NCI-H345 treated with DMSO at 0.1 percent for 48 hours (cell line): ENCODE measurements around the gene DTWD1.
"Not testable (repeated sequence)": the region's sequence is repeated elsewhere in the genome, so short reads cannot be mapped to it uniquely, and the experiment has no call there.

Source experiments
- DNase-seq: peaks from one replicate; lab custom pipeline; 2025; ENCODE audit not compliant: unreplicated experiment; lab: John Stamatoyannopoulos, UW

DTWD1 gene

DNA sequence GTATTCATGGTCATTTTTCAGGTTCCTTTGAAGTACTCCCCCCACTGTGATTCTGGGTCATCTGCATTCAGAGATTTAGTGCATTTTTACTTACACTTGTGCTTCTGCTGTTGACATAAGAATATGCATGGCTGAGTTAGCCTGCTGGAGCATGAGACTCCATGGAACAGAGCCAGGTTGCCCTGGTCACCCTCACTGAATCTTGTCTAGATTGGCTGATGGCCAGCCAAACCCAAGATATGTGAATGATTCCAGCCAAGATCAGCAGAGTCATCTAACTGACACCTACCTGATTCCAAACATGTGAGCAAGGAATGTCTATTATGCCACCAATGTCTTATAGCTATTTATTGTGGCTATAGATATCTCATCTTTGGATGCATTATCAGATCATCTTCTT, 25.1 kb downstream of the DTWD1 start:
- peak; percentile 56 for DNase-seq

DNA sequence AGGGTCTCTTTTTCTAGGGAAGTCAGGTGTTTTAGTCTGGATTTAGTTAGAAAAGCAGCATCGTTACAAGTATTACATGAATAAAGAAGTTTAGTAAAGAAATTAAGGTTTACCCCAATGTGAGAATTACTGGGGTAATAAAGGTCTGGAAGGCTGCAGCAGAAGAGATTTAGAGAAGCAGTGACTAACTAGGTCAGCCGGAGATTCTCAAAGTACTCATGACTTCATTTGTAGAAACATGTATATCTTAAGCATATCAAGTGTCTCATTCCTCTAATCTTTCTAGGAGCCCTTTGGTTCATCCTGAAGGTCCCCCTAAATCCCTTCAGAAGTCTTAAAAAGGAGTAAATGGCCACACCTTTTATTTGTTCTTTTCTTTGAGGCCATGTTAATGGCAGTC, 26.0 kb downstream of the DTWD1 start:
- DNase-seq, result no peak

DNA sequence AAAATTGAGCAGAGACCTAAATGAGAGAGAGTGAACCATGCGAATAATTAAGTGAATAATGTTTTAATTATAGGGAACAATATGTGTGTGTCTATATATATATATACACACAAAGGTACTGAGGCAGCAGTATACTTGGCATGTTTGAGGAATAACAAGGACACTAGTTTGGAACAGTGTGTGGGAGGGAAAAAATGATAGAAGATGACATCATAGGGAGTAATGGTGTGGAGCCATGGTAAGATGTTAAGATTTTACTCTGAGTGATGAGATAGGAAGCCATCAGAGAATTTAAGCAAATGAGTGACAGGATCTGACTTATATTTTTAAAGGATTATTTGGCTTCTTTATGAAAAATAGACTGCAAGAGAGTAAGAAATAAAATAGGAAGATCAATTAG, 29.1 kb downstream of the DTWD1 start:
- DNase-seq, result no peak

DNA sequence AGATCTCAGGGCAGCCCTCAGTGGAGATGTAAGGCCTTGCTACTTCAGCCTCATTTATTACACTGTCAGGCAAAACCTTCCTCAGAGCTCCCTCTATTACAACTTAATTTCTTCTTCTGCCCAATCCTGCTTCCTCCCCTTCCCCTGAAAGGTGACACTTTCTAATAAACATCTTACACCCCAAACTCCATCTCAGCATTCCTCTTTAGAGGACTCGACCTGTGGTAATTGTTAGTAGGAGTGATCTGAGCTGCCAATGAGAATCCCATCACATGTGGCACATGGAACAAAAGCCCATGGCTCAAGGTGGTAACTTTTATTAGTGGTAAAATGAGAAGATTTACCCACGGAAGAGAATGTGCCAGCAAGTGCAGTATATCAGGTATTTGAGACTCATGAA, 29.8 kb downstream of the DTWD1 start:
- DNase-seq, result no peak

DNA sequence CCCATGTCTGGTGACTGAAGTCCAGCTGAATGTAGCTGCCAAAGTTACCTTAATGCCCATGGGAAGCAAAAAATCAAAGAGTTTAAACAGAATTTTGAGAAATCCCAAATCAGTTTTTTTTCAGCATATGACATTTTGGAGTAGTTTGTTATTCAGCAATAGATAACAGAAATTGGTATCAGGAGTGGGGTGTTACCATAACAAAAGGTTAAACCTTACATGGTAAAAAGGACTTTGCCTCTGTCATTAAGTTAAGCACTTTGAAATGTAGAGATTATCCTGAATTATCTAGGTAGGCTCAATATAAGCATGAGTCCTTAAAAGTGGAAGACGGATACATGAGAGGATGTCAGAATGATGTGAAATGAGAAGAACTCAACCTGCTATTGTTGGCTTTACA, 32.1 kb downstream of the DTWD1 start:
- no peak for DNase-seq

DNA sequence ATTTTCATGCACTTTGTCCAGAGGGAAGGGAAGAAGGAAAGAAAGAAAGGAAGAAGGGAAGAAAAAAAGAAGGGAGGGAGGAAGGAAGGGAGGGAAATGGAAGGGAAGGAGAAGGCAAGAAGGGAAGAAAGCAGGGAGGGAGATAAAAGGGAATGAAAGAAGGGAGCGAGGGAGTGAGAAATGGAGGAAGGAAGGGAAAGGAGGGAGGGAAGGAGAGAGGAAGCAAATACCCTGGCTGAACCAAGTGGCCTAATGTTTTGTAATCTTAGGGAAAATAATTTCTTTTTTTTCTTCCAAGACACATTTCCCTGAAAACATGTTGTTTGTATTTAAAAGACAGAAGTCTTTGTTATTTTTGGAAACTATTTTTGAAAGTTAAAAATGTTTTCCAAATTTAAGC, 35.9 kb downstream of the DTWD1 start:
- no peak for DNase-seq

DNA sequence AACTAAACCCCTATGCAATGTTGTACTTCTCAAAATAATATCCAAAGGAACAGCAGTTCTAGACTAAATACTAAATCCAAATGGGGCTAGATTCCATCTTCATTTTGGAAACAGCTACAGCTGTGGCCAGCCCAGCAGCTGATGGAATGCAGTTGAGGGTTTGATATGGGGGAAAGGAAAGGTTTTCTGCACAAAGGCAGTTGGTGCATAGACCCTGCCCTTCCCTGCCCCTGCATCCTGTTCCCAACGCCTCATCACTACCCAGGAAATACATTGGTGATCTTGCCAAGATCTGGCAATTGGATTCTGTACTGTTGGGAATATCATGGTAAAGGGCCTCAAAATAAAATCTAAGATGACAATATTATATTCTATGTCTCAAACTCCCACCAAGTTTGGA, 43.9 kb downstream of the DTWD1 start:
- DNase-seq, result no peak

DNA sequence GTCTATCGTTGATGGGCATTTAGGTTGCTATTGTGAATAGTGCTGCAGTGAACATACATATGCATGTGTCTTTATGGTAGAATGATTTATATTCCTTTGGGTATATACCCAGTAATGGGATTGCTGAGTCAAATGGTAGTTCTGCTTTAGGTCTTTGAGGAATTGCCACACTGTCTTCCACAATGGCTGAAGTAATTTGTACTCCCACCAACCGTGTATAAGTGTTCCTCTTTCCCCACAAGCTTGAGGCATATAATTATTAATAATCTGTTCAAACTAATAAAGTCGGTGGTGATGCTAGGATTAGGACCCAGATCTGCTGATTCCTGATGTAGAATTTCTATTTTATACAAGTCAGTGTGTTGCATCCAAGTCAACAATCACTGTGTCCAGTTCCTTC, 45.6 kb downstream of the DTWD1 start:
- not testable (repeated sequence) for DNase-seq

DNA sequence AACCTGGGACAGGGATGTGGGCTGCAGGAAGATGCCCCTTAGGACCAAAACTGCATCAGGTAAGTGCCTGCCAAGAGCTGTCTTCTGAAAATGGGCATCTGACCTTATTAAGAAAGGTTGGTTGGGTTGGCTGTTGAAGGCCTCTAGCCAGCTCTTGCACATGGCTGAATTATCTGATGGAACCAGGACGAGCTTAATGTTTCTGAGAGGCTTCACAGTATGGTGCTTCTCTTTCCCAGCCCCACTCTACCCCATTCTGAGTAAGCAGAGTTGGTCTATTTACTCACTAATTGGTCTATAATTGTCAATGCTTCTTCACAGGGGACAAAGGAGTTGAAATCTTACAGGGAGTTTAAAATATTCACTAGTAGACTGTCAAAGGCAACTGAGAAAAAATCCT, 48.4 kb downstream of the DTWD1 start:
- no peak for DNase-seq

DNA sequence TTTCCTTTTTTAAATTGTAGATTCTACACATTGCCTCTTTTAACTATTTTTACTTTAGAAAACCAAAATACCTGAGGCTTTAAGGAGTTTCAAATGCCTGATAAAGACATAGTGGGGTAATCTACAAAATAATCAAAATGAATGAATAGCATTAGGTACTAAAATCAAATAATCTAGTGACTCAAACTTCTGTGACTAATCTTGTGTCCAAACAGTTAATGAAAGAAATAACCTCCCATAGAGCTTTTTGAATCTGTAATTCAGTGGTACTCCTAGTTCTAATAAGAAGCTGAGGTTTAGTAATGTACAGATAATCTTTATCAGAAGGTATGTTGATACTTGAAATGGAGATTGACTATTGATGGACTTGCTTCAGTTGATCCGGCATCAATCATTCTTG, 53.0 kb downstream of the DTWD1 start:
- DNase-seq, result no peak

DNA sequence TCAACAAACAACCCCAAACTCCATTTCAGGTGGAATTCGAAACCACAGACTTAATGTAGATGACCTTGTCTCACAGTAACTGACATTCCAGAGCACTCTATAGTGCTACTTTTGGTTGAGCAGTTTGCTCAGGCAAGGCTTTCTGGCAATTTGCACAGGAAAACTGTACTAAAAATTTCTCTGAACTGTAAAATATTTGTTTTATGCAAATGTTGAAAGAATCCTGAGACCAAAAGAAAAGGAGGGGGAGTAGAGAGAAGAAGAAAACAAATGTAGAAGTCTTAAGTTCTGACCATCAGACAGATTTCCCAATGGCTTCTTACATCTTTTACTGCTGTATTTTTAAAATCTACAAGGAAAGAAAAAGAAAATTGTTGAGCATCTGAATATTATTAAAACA, 53.5 kb downstream of the DTWD1 start:
- DNase-seq, result no peak

DNA sequence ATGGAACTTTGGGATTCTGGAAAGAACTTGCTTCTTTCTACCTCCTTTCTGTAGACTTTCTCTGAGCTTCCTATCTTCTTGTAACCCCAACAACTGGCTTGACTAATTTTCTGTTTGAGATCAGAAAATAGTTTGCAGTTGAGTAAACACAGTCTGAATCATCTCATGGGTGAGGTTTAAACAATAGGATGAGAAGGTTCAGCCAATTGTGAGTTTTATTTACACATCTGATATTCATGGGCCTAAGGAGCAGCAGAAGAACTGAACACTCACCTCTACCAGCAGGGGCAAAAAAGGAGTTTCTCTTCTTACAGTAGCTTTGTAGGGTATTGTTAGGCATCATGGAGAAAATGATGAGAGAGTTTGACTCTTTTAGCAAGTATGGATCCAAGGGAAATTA, 54.2 kb downstream of the DTWD1 start:
- no peak for DNase-seq

DNA sequence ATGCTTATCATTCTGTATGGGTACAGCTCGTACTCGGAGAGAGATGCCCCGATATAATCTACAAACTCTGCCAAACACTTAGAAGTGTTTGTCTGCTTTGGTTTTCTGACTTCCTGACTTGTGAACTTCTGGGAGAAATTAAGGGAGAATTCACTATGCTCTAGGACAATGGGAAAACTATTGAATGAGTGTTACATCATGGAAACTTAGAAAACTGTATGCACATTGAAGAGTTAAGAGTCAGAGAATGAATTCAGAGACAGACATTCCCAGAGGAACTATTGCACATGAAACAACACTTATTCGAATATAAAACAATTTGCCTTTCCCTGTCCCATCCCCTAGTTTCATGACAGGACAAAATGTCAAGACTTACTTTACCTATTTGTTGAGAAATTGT, 57.8 kb downstream of the DTWD1 start:
- no peak for DNase-seq

DNA sequence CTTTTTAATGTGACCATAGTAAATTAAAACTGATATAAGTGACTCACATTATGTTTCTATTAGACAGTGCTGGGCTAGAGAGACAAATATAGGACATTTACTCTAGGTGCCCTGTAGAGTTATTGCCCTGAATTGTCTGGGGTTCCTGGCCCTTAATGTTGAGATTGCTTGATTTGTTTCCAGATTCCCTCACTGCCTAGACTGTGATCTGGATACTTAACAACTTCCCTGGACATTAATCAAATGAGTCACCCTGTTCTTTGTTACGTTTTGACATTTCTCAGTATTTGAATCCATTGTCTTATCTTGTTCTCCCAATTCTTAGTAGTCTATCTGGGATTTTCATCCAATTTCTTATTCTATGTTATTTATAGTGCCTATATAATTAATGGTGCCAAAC, 65.8 kb downstream of the DTWD1 start:
- DNase-seq, result no peak

DNA sequence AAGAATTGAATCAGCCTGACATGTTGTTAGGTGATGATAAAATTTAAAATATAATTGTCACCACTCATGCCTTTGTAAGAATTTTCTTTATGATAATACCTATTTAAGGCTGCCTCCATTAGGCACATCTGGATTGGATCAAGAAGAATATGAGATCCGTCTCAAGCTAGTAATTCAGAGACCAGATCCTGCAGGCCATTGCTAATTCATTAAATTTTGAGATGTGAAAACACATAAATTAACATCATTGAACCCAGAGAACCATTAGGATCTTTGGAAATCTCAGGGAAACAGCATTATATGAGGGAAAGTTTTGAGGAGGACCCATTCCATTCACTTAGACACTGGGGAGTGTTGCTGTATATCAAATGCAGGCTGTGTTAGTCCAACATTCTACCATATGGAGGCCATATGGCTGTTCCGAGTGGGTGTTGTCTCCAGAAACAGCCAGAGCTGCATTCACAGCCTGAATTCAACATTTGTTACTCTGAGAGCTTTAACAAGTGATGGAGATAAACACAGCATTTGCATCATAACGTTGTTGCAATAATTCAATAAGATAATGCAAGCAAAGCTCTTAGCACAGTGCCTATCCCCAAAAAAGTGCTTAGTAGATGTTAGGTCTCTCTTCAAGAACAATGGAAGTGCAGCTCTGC, 67.4 kb downstream of the DTWD1 start:
- no peak for DNase-seq

DNA sequence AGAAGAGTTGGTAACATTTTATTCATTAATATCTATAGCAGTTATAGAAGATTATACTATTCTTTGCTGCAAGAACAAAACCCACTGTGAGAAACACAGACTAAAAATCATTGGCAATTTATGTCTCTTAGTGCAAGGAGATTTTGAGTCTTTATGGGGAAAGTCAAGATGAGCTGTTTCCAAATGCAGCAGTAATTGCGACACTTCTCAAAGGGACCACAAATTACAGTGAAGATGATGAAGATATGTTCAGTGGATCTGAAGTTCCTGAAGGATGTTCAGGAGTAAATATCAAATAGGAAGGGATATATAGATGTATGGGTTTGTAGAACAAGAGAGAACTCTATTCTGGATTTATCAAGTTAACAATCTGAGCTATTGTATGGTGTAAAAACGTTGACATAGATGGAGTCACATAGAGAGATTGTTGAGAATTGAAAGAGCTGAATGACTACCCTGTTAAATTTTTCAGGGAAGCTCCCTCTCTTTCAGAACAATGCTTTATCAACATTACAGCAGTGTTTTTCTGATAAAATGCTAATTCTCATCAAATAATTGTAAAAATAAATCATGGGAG, 71.8 kb downstream of the DTWD1 start:
- DNase-seq, result no peak

DNA sequence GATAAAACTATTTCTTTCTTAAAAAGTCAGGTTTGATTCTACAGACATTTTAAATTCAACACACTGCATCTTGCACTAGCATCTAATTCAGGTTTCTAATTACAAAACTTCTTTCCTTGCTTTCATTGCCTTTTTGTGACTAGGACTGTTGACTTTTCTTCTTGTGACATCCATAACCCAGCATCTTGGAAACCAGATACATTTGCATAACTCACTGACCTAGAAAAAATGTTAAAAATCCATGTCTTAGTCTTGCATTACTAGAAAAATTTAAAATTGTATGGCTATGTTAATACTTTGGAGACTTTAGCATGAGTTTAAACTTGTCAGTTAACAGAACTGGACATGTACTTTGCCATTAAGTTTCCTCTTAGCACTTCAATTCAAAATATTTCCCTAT, 72.7 kb downstream of the DTWD1 start:
- DNase-seq, result no peak

DNA sequence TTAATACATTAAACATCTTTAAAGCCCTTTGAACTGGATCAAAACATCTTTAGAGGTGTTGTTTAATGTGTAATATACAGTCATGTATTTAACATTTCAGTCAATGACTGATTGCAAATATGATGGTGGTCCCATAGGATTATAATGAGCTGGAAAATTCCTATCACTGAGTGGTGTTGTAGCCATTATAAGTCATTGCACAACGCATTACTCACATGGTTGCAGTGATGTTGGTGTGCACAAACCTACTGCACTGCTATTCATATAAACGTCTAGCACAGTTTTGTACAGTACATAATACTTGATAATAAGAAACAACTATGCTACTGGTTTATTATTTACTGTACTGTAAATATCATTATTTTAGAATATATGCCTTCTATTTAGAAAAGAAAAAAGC, 75.6 kb downstream of the DTWD1 start:
- no peak for DNase-seq

DNA sequence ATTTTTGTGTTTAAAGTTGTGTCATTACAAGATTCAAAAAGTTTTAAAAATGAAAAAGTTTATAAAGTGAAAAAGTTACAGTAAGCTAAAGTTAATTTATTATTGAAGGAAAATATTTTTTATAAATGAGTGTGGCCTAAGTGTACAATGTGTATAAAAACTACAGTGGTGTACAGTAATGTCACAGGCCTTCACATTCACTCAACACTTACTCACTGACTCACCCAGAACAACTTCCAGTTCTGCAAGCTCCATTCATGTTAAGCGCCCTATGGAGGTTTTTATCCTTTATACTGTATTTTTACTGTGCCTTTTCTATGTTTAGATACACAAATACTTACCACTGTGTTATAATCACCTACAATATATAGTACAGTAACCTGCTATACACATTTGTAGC, 76.3 kb downstream of the DTWD1 start:
- no peak for DNase-seq

DNA sequence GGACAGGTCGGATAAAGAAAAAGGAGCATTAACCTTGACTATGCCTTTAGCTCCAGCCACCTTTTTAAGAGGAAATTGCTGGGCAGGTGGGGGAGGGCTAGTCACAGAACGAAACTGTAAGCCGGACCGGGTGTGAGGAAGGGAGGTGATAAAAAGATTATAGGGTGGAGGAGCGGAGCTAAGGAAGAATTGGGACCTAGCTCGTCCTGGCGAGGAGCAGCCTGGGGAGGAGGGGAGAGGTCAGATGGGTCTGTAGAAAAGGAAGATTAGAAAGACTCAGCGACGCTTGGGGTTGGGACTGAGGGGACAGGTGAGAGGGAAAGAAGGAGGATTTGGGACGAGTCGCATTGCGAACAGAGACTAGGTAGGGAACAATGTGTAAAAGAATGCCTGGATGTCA, 82.1 kb downstream of the DTWD1 start:
- not testable (repeated sequence) for DNase-seq
